Endothelial cell of umbilical vein (primary cell): Measurements from ENCODE around the gene AURKAIP1. TPM values are rescaled to one million over a fixed set of nuclear protein-coding genes. Genes with fewer than 3 reads are reported as not detected.

ENCODE experiments used
- BruUV-seq: library from RNA; stranded (reverse); fragments of 400-500 nt; replicated peaks from 2 replicates; lab custom pipeline; 2021; lab: Mats Ljungman, UMichigan
- CTCF ChIA-PET: fragments of 300-600, 350-600 bp; sonication (Branson Sonifier 250); formaldehyde crosslinking; loops from one replicate; lab custom pipeline; 2021; ENCODE audit warnings: antibody characterized with exemption, inconsistent platforms; lab: Charles Lee
- POLR2A ChIA-PET: fragments of 300-600, 350-600 bp; sonication (Branson Sonifier 250); formaldehyde crosslinking; loops from one replicate; lab custom pipeline; 2021; ENCODE audit warnings: antibody characterized with exemption, inconsistent platforms; lab: Charles Lee
- DNase-seq: peaks from one replicate; pipeline ENCODE4 v3.0.0-alpha.2; 2011; ENCODE audit warnings: low read depth, low spot score
- FAIRE-seq: peaks from 2 replicates; lab custom pipeline; 2011; peaks lifted over from hg19 to GRCh38; lab: Jason Lieb, UNC
- H2AFZ ChIP-seq: 2 replicates; pipeline ENCODE4 v1.6.0; 2012; ENCODE audit warnings: low read depth, low read length, control low read depth, inconsistent platforms
- H3K27ac ChIP-seq: 2 replicates; pipeline ENCODE4 v1.5.1; 2011; ENCODE audit warnings: low read depth, mild to moderate bottlenecking, control low read depth, low read length, moderate library complexity; ENCODE audit not compliant: insufficient read depth
- H3K27me3 ChIP-seq, 2 experiments: 2 replicates each; pipeline versions ENCODE4 v1.6.0 to v1.6.1; 2011; ENCODE audit warnings: low read length in 2 of 2, mixed read lengths in 1 of 2; ENCODE audit not compliant: control insufficient read depth in 2 of 2, insufficient read depth in 2 of 2
- H3K36me3 ChIP-seq, 2 experiments: 2 replicates in 1 of 2; 3 replicates in 1 of 2; pipeline ENCODE4 v1.5.1; 2011; ENCODE audit warnings: low read length in 2 of 2, mild to moderate bottlenecking in 1 of 2, moderate library complexity in 1 of 2; ENCODE audit not compliant: control insufficient read depth in 2 of 2, insufficient read depth in 2 of 2; ENCODE audit errors: extremely low read depth in 1 of 2
- H3K4me1 ChIP-seq: 3 replicates; pipeline ENCODE4 v1.5.1; 2011; ENCODE audit warnings: mild to moderate bottlenecking, low read length; ENCODE audit not compliant: control insufficient read depth, insufficient read depth; ENCODE audit errors: extremely low read depth
- H3K4me2 ChIP-seq: 2 replicates; pipeline ENCODE4 v1.6.1; 2011; ENCODE audit warnings: low read length, control low read depth, mixed read lengths; ENCODE audit not compliant: insufficient read depth
- H3K4me3 ChIP-seq, 3 experiments: fragments of 200-600 bp in 1 of 3; sonication (generic), shearing (Covaris generic) in 1 of 3; replicated peaks in 1 of 3; 2 replicates each; pipeline ENCODE4 v1.5.1; 2011 to 2016; ENCODE audit warnings: control low read depth in 3 of 3, low read length in 3 of 3, mild to moderate bottlenecking in 2 of 3, inconsistent platforms in 1 of 3, low read depth in 1 of 3, moderate library complexity in 1 of 3; ENCODE audit not compliant: insufficient read depth in 1 of 3
- H3K79me2 ChIP-seq: 2 replicates; pipeline ENCODE4 v1.6.0; 2012; ENCODE audit warnings: low read length, inconsistent platforms; ENCODE audit not compliant: control insufficient read depth, insufficient read depth
- H3K9ac ChIP-seq: replicated peaks from 2 replicates; pipeline ENCODE3; 2011; ENCODE audit warnings: low read length, control low read depth; ENCODE audit not compliant: insufficient read depth; ENCODE audit errors: extremely low read depth
- H3K9me1 ChIP-seq: replicated peaks from 3 replicates; pipeline ENCODE4 v1.6.0; 2011; ENCODE audit warnings: mild to moderate bottlenecking, low read length; ENCODE audit not compliant: control insufficient read depth, insufficient read depth; ENCODE audit errors: extremely low read depth
- H3K9me3 ChIP-seq: replicated peaks from 2 replicates; pipeline ENCODE4 v1.5.1; 2012; ENCODE audit warnings: low read length, inconsistent platforms; ENCODE audit not compliant: control insufficient read depth, insufficient read depth
- H4K20me1 ChIP-seq: replicated peaks from 2 replicates; pipeline ENCODE3; 2011; ENCODE audit warnings: mild to moderate bottlenecking, low read length; ENCODE audit not compliant: control insufficient read depth, insufficient read depth; ENCODE audit errors: extremely low read depth
- CTCF ChIP-seq, 2 donors: IDR thresholded peaks; 1 replicate in 1 of 2; 2 replicates in 1 of 2; pipeline ENCODE4 v1.5.1; 2011; ENCODE audit warnings: low read length in 2 of 2, mild to moderate bottlenecking in 2 of 2, moderate library complexity in 2 of 2, control low read depth in 1 of 2, inconsistent platforms in 1 of 2, low read depth in 1 of 2; ENCODE audit not compliant: insufficient read depth in 1 of 2; ENCODE audit errors: extremely low read depth in 1 of 2
- EZH2 ChIP-seq: IDR thresholded peaks from 2 replicates; pipeline ENCODE4 v1.6.1; 2012; ENCODE audit warnings: borderline replicate concordance, low read depth, mild to moderate bottlenecking, moderate library complexity, low read length, inconsistent platforms; ENCODE audit not compliant: severe bottlenecking
- FOS ChIP-seq: IDR thresholded peaks from 2 replicates; pipeline ENCODE4 v1.6.1; 2011; ENCODE audit warnings: mild to moderate bottlenecking, low read length, moderate library complexity, borderline replicate concordance; ENCODE audit not compliant: insufficient read depth
- GATA2 ChIP-seq: IDR thresholded peaks from 2 replicates; pipeline ENCODE4 v1.7.0; 2011; ENCODE audit warnings: low read depth, mild to moderate bottlenecking, moderate library complexity, mixed read lengths, low read length; ENCODE audit not compliant: insufficient read length, insufficient read depth
- JUN ChIP-seq: IDR thresholded peaks from 2 replicates; pipeline ENCODE4 v1.6.1; 2011; ENCODE audit warnings: borderline replicate concordance, low read depth; ENCODE audit not compliant: insufficient read length, insufficient read depth
- MYC ChIP-seq: IDR thresholded peaks from one replicate; pipeline ENCODE4 v1.6.1; 2011; ENCODE audit warnings: mild to moderate bottlenecking, low read depth, low read length
- POLR2A ChIP-seq: IDR thresholded peaks from 2 replicates; pipeline ENCODE4 v1.6.1; 2012; ENCODE audit warnings: low read depth, mild to moderate bottlenecking, control low read depth, low read length
- POLR2AphosphoS5 ChIP-seq: IDR thresholded peaks from 2 replicates; pipeline ENCODE4 v1.6.1; 2012; ENCODE audit warnings: low read depth, mild to moderate bottlenecking, control low read depth, low read length, moderate library complexity; ENCODE audit not compliant: insufficient read depth
- dilution Hi-C: fragments of 300-500 bp; cut with MboI; formaldehyde crosslinking; loops from one replicate; pipeline ENCODE4 v1.15.0; 2019; ENCODE audit warnings: low sequenced_read_pairs; ENCODE audit not compliant: extremely low pct_ligation_motif_present
- intact Hi-C: fragments of 100-400 bp; cut with micrococcal nuclease; formaldehyde crosslinking; loops from one replicate; pipeline ENCODE4 v1.10.0; 2022
- polyA plus RNA-seq, 4 experiments: library from polyadenylated mRNA; depleted of rRNA in 3 of 4; stranded (reverse) in 3 of 4; unstranded in 1 of 4; fragments of >200 nt; gene quantifications; 2 replicates each; pipeline versions ENCODE4 v1.2.1 to v1.2.3, GENCODE V29; 2011 to 2012; ENCODE audit warnings: missing spikeins in 1 of 4
- total RNA-seq: library from RNA; stranded (reverse); gene quantifications from 2 replicates; pipeline ENCODE4 v1.2.3, GENCODE V29; 2021
- TF ChIP-seq, protein P1 (sequence below): IDR thresholded peaks from 2 replicates; pipeline ENCODE4 v1.6.1; 2011; ENCODE audit not compliant: insufficient read depth, insufficient read length

Gene AURKAIP1
- total and polyA plus RNA-seq, 2 donors (not counting 3 experiments of a cell fraction or from before 2014, with no cell fraction given): 73.3 to 151 TPM

DNA sequence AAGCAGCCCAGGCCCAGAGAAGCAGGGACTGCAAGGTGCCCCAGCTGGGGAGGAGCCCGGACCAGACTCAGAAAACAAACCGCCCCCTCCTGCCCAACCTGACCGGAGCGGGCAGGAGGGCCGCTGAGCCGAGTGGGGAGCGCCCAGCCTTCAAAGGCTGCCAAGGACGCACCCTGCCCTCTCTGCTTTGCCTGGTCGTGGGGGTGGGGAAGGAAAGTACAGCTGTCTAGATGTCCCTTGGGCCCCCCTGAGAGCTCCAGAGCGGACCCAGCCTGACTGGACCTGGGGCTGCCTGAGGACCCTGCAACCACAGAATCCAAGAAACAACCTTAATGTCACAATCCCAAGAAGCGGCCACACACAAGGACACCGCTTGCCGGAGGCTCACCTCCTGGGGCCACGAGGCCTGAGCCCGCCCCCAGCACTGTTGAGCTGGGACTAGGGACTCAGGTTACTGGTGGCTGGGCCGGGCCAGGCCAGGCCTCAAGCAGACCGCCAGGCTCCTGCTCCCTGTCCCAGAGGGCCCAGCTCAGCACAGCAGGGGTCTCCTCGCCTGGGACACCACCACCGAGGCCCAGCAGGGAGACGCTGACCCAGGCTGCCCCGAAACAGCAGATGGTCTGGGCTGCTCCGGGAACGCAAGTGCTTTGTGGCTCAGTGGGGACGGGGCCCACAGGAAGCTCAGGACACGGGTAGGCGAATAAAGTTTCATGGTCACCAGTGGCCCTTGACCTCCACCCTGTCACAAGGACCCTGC is 27.2 kb downstream of the AURKAIP1 start:
- no TSS peak for BruUV-seq
- H3K4me1 ChIP-seq: peaks cover 10% of the 10 kb centered on the region
- dilution Hi-C loops: no loop called here
- H3K4me3 ChIP-seq: peak overlapping the region; percentile 57 to 86 (median 58)
- H3K9ac ChIP-seq: peak overlapping the region; percentile 33
- ChIA-PET CTCF (interaction anchor here (1.0 to 1.4 kb wide), 5 partner anchors 11 to 225 kb away, joined by 3 to 5 read pairs (median 3); no protein-coding TSS in a partner anchor), POLR2A (no interaction called here)
- no peaks in the 10 kb centered on the region for H3K36me3 ChIP-seq
- FAIRE-seq (peak; percentile 35), DNase-seq (no peak)
- intact Hi-C loops: no loop called here
- no peaks in the 10 kb centered on the region for H4K20me1 ChIP-seq
- TF ChIP-seq JUN (no peak), POLR2AphosphoS5 (no peak), EZH2 (no peak), MYC (no peak), GATA2 (no peak), POLR2A (no peak), FOS (no peak), CTCF (IDR thresholded peaks at IDR 0.05; ENCODE audit: extremely low read depth in 1 of 2, insufficient read depth in 1 of 2, low read depth in 1 of 2, low read length in 2 of 2) (no peak)
- TF ChIP-seq, protein P1, sequence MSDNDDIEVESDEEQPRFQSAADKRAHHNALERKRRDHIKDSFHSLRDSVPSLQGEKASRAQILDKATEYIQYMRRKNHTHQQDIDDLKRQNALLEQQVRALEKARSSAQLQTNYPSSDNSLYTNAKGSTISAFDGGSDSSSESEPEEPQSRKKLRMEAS: no peak
- H3K27ac ChIP-seq: no peak overlapping the region
- no peaks in the 10 kb centered on the region for H3K9me1 ChIP-seq
- no peaks in the 10 kb centered on the region for H3K27me3 ChIP-seq
- peaks cover 33% of the 10 kb centered on the region for H3K79me2 ChIP-seq
- H3K4me2 ChIP-seq: peak overlapping the region; percentile 78
- no peaks in the 10 kb centered on the region for H3K9me3 ChIP-seq
- H2AFZ ChIP-seq: peak overlapping the region; percentile 3
